Cardiac muscle cell (in vitro differentiated cells and primary cell): ENCODE results near the gene ATP2B2. TPM values are rescaled to one million over a fixed set of nuclear protein-coding genes. Genes with fewer than 3 reads are reported as not detected.

Experiments used
- DNase-seq, 2 donors: peaks; one replicate each; pipeline versions ENCODE4 v3.0.0 to v3.0.0-alpha.2; 2010 to 2017; ENCODE audit warnings: low read depth in 1 of 2, low spot score in 1 of 2
- H3K27ac ChIP-seq: fragments of 200-600 bp; sonication (generic); 2 replicates; pipeline ENCODE4 v1.5.1; 2016
- H3K27me3 ChIP-seq: fragments of 200-600 bp; sonication (generic); 2 replicates; pipeline ENCODE4 v1.6.0; 2016; ENCODE audit warnings: control low read depth
- H3K36me3 ChIP-seq: fragments of 200-600 bp; sonication (generic); 2 replicates; pipeline ENCODE4 v1.5.1; 2016; ENCODE audit warnings: control low read depth
- H3K4me1 ChIP-seq: fragments of 200-600 bp; sonication (generic); 2 replicates; pipeline ENCODE4 v1.8.1; 2017; ENCODE audit warnings: low read depth, mild to moderate bottlenecking, mixed run types
- H3K4me3 ChIP-seq: fragments of 200-600 bp; sonication (generic); 2 replicates; pipeline ENCODE4 v1.5.1; 2016; ENCODE audit warnings: mild to moderate bottlenecking
- H3K9me3 ChIP-seq: fragments of 200-600 bp; sonication (generic); 2 replicates; pipeline ENCODE4 v1.5.1; 2017; ENCODE audit warnings: low read depth, mild to moderate bottlenecking, control low read depth
- polyA plus RNA-seq: library from polyadenylated mRNA; unstranded; fragments of >200 nt; fragmentation: Nextera tagmentation; extraction: Ambion mirVana; gene quantifications from 2 replicates; pipeline ENCODE4 v1.2.1, GENCODE V29; 2016
- total RNA-seq: library from RNA; depleted of rRNA; stranded (reverse); fragments of >200 nt; gene quantifications from 2 replicates; pipeline ENCODE4 v1.2.3, GENCODE V29; 2016
- TF ChIP-seq, protein P1 (sequence below): IDR thresholded peaks from 2 replicates; pipeline ENCODE4 v1.5.1; 2012; ENCODE audit warnings: low read depth, mild to moderate bottlenecking, low read length

Gene ATP2B2
- total and polyA plus RNA-seq, 2 experiments from 2014 or later: 0.22 to 0.77 TPM

DNA sequence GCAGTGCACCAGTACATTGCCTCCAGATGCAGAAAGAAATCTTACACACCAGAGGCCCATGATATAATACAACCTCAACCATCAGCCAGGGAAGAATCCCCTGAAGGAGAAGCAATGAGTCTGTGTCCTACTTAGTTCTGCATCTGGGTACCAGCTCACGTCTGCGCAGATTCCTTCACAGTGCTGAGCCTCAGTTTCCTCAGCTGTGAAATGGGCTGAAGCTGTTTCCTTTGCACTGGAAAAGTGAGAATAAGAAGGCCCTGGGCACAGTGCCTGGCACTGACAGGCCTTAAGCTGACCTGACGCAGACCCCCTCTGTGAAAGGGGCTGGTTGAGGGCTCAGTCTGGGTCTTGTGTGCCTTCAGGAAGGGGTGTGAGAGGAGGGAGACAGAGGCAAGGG lies 20.7 kb downstream of the ATP2B2 start:
- Histone ChIP-seq H3K27ac (no peak overlapping the region), H3K4me1 (no peaks in the 10 kb centered on the region), H3K4me3 (no peak overlapping the region), H3K9me3 (no peaks in the 10 kb centered on the region), H3K27me3 (no peaks in the 10 kb centered on the region), H3K36me3 (no peaks in the 10 kb centered on the region)
- TF ChIP-seq, protein P1, sequence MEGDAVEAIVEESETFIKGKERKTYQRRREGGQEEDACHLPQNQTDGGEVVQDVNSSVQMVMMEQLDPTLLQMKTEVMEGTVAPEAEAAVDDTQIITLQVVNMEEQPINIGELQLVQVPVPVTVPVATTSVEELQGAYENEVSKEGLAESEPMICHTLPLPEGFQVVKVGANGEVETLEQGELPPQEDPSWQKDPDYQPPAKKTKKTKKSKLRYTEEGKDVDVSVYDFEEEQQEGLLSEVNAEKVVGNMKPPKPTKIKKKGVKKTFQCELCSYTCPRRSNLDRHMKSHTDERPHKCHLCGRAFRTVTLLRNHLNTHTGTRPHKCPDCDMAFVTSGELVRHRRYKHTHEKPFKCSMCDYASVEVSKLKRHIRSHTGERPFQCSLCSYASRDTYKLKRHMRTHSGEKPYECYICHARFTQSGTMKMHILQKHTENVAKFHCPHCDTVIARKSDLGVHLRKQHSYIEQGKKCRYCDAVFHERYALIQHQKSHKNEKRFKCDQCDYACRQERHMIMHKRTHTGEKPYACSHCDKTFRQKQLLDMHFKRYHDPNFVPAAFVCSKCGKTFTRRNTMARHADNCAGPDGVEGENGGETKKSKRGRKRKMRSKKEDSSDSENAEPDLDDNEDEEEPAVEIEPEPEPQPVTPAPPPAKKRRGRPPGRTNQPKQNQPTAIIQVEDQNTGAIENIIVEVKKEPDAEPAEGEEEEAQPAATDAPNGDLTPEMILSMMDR: no peak
- DNase-seq: no peak

DNA sequence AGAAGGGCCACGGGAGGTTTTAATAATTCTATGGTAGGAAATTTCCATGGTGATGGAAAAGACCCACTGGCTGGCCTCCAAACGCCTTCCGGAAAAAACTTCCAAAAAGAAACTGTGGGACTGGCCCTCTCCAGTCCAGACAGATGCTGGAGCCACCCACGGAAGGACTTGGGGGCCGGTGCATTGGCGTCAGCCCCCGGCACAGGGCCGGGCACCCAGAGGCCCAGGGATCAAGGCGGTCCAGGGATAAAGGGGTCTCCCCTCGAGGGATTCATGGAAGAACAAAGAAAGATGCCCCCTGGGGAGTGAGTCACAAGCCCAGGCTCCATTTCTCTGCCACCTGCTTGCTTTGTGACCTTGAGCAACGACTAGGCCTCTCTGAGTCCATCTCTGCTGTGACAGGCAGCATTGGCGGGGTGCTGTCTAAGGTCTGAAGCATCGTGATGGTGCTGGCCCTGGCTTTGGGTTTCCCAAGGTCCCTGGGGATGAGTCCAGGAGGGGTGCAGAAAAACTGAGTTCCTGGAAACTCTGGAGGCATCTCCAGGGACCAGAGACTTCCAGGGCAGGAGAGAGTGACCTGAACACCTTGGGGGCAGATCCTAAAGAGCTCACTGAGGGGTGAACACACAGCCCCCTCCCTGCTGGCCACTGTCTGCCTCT lies 21.6 kb downstream of the ATP2B2 start:
- Histone ChIP-seq H3K4me3 (no peak overlapping the region), H3K27me3 (no peaks in the 10 kb centered on the region), H3K36me3 (no peaks in the 10 kb centered on the region), H3K4me1 (no peaks in the 10 kb centered on the region), H3K27ac (no peak overlapping the region), H3K9me3 (no peaks in the 10 kb centered on the region)
- DNase-seq: no peak
- TF ChIP-seq, protein P1: no peak

DNA sequence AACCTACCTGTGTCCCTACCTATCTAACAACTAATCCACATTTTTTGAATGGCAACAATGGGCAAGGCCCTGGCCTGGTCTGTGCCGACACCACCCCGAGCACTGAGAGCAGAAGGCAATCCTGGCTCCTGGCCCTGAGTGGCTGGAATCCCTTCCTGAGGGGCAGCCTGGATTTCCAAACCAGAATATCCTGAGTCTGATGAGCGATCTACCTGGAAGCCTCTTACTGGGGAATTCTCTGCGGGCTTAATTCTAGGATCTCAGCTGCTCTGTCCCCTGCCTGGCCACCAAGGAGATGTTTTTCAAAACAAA lies 22.1 kb downstream of the ATP2B2 start:
- Histone ChIP-seq H3K36me3 (no peaks in the 10 kb centered on the region), H3K4me1 (no peaks in the 10 kb centered on the region), H3K27ac (no peak overlapping the region), H3K4me3 (no peak overlapping the region), H3K27me3 (no peaks in the 10 kb centered on the region), H3K9me3 (no peaks in the 10 kb centered on the region)
- TF ChIP-seq, protein P1: no peak
- DNase-seq: no peak

DNA sequence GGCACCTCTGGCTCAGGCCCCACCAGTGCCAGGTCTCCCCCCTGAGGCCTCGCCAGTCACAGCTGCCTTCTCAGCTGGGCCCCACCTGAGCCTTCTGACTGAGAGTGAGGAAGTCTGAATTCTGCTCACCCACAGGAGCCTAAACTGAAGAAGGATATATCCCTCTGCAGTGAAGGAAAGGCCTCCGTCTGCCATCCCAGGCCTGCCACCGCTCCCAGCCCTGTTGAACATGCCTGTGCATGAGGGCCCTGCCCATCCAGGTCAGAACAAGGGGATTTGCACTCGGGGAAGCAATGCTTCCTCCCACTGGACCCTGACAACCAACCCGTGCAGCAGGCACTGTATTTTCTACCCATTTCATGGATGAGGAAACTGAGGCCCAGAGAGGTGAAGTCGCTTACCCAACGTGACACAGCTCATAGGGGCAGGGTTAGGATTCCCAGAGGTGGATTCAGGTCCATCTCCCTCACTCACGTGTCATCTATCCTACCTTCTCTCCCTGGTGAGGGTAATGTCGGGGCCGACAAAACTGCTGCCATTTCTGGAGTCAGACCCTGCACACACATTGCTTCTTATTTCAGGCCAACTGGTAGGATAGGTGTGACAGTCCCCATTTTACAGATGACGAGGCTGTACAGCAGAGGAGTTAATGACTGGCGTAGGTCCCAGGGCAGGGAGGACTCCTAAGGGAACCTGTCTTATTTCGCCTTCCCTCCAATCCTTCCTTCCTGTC lies 22.6 kb downstream of the ATP2B2 start:
- Histone ChIP-seq H3K4me3 (no peak overlapping the region), H3K27ac (no peak overlapping the region), H3K4me1 (no peaks in the 10 kb centered on the region), H3K27me3 (no peaks in the 10 kb centered on the region), H3K9me3 (no peaks in the 10 kb centered on the region), H3K36me3 (no peaks in the 10 kb centered on the region)
- no peak for DNase-seq
- TF ChIP-seq, protein P1: no peak

DNA sequence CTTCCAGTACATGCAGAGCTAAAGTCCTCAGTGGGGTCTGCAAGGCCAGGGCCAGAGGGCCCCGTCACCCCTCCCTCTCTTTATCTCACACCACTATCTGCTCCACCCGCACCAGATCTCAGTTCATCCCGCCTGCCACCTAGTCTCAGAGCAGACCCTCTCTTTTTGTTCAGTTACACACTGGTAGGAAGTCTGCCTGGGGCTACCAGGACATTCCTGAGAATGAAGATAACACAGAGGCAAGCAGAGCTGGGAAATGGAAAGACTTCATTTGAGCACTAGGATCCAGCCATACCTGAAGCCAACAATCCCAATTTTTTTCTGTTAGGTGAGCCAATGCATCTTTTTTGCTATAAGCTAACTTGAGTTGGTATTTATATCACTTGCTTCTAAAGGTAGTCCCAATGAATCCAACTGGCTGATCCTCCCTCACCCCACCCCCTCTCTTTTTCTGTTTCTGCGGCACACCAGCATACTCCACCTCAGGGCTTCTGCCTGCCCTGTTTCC lies 24.5 kb downstream of the ATP2B2 start:
- Histone ChIP-seq H3K27me3 (no peaks in the 10 kb centered on the region), H3K9me3 (no peaks in the 10 kb centered on the region), H3K4me3 (no peak overlapping the region), H3K27ac (no peak overlapping the region), H3K36me3 (no peaks in the 10 kb centered on the region), H3K4me1 (no peaks in the 10 kb centered on the region)
- TF ChIP-seq, protein P1: no peak
- no peak for DNase-seq
